HG03097 (cell line): ENCODE measurements around the gene CD300LF.

Experiments
- ATAC-seq: cut with Tn5 transposase; IDR thresholded peaks from one replicate; pipeline ENCODE4 v1.9.1; 2021; ENCODE audit not compliant: unreplicated experiment, low FRiP score

Gene CD300LF

DNA sequence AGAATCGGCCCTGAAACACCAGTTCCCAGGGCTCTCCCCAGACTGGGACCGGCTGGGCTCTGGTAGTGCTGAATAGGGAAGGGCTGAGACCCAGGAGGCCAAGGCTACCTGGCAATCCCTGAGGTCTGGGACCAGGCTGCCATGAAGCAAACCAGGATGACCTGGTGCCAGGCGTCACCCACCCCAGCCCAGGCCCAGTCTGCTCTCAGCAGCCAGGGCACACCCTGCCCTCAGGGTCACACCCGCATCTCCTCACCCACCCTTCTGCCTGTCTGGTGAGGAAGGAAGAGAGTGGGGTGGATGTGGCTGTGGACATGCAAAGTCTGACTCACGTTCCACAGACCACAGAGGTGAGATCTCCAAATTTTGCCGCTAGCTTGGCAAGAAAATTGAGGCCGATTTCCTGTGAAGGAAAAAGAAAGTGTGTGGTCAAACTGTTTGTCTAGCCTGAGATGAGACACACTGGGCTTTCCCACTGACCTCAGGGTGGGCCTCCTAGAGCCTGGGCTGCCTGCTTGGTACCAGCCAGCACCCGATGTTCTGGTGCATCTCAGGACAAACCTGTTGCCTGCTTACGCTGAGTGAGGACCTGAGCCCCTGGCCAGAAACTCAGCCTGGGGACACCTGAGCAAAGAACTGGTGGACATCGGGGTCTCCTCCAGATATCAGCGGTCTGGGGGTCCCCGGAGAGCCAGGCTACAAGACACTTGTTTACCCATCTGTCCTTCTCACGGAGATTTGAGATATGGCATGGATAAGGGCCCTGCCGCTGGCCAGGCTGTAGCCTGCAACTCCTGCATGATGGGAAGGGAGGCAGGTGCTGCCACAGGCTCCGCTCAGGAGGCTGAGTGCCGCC lies 18.0 kb upstream of the CD300LF start:
- ATAC-seq = no peak

DNA sequence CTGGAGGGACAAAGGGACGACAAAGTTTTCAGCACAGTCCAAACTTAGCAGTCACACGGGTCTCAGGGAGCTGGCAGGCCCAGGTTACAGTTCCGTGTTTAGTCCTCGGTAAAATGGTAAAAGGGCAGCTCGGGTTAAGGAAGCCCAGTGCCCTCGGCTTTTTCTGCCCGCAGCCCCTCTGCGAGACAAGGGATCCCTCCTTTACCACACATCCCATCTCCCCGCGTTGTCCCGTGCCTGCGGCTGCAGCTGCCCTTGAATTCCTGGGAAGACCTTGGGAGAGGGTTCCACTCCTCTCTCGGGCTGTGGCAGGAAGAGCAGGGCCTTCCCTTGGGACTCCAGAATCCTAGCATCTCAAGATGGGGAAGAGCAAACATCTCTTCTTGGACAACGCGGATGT lies 17.1 kb upstream of the CD300LF start:
- ATAC-seq = no peak

DNA sequence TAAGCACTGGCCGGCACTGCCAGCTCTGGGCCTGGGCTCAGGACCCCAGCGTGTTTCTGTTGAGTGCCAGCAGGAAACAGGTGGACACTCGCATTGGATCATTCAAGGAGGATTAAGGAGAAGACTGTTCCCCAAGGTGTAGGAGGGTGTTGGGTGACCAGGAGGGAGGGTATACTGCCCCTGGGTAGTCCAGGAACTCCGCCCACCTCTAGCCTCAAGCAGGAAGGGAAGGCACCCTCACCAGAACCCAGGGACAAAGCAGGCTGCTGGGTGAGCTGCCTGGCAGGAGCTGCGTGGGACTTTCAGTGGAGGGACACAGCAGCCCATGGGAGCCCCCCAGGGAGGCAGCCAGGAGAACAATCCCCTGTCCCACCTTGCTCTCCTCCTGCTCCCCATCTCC lies 16.6 kb upstream of the CD300LF start:
- no peak for ATAC-seq

DNA sequence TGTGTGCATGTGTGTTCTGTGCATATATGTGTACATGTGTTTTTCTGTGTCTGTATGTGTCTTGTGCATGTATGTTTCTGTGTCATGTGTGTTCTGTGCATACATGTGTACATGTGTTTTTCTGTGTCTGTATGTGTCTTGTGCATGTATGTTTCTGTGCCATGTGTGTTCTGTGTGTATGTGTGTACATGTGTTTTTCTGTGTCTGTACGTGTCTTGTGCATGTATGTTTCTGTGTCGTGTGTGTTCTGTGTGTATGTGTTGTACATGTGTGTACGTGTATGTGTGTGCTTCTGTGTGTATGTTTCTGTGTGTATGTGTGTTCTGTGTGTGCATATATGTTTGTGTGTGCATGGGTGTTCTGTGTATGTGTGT lies 16.0 kb upstream of the CD300LF start:
- ATAC-seq = no peak

DNA sequence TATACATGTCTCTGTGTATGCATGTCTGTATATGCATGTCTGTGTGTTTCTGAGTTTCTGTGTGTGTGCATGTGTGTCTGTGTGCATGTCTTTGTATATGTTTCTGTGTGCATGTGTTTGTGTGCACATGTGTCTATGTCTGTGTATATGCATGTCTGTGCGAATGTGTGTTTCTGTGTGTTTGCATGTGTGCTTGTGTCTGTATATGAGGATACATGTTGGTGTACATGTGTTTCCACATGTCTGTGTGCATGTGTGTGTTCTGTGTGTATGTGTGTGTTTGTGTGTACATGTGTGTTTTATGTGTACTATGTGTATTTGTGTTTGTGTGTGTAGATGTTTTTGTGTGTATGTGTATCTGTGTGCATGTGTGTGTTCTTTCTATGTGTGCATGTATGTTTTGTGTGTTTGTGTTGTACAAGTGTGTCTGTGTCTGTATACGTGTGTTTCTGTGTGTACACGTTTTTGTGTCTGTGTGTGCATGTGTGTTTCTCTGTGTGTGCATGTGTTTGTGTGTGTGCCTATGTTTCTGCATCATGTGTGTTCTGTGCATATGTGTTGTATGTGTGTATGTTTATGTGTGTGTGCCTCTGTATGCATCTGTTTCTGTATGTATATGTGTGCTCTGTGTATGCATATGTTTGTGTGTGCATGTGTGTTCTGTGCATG lies 15.4 kb upstream of the CD300LF start:
- no peak for ATAC-seq

DNA sequence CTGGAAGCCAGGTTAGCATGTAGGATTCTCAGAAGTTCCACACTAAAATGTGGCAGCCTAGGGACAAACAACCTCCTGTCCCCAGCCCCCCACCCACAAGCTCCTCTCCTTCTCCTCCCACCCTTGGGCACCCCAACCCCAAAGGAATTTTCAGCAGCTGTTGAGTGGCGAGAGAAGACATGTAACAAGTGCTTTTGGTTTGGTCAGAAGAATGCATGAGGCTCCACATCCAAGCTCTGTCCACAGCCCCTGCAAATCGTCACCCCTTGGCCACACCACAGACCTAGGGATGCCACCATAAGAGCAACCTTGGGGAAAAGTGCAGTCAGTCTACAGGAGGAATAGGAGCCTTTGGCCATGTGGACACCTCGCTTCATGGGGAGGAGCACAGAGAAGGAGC lies 12.4 kb upstream of the CD300LF start:
- no peak for ATAC-seq

DNA sequence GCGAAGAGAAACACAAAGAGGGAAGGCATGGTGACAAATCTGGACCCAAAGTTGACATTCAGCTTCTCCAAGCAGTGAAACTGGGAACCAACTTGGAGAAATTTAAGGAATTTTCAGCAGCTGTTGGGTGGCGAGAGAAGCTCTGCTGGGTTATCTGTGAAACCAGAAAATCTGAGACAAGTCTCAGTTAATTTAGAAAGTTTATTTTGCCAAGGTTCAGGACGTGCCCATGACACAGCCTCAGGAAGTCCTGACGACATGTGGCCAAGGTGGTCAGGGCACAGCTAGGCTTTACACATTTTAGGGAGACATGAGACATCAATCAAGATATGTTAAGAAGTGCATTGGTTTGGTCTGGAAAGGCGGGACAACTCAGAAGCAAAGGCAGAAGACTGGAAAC lies 11.2 kb upstream of the CD300LF start:
- ATAC-seq = no peak

DNA sequence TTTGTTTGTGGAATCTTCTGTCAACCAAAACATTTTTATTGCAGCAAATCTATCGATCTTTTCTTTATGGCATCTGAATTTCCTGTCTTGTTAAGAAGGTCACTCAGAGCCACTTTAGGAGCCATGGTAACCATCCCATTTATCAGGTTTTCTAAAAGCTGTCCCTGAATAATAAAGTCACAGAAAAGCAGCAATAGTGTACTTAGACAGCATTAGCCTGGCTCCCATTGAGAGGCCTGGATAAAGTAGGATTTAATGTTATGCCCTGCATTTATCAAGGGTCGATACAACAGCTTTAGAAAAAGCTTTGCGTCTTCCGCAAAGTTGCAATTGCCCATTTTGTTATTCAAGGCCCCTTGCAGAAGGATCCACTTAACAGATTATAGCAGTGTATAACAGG lies 10.1 kb upstream of the CD300LF start:
- ATAC-seq = no peak

DNA sequence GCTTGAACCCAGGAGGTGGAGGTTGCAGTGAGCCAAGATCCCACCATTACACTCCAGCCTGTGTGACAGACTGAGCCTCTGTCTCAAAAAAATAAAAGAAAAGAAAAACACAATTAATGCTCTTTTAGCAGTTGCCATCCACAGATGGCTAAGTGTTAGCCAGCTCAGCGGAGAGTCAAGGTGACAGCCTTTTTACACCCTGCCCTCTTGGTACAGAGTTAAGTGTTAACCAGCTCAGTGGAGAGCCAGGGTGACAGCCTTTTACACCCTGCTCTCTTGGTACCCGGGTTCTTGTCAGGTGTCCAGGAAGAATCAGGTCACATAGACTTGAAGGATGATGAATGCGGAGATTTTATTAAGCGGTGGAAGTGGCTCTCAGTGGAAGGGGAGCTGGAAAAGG lies 7.8 kb upstream of the CD300LF start:
- ATAC-seq = no peak

DNA sequence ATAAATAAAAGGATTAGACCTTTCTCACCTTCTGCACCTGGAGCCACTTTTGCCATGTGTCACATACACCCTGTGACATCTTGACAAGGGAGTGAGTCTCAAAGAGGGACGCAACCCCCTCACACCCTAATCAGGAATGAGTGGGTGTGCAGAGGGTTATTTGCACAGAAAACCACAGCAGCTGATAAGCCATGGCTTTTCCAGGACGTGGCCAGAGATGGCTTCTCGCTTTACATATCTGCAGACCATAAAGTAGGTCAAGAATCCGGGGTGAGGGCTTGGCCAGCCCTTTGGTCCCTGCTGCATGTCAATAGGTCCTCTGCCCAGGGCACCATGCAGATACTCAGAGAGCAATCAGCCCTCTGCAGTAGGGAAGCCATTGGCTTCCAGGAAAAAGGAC lies 2.4 kb upstream of the CD300LF start:
- no peak for ATAC-seq

DNA sequence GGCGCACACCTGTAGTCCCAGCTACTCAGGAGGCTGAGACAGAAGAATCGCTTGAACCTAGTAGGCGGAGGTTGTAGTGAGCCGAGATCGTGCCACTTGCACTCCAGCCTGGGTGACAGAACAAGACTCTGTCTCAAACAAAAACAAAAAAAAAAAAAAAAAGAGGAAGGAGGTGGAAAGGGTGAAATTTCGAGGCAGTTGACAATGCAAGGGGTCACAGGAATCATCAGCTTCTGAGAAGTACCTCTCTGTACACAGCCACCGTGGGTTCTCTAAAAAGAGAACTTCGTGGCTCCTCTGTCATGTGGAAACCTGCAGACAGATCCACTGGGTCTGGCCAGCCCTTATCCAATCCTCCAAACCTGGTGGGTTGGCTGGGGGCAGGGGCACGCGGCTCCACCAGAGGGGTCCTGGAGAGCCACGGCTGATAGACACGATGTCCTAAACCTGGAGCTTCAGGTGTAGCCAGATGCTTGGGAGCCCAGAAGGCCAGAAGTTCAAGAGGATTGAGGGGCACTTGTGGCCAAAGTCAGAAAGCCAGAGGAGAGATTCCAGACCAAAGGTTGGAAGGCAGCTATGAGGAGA lies 540 bp upstream of the CD300LF start:
- no peak for ATAC-seq

DNA sequence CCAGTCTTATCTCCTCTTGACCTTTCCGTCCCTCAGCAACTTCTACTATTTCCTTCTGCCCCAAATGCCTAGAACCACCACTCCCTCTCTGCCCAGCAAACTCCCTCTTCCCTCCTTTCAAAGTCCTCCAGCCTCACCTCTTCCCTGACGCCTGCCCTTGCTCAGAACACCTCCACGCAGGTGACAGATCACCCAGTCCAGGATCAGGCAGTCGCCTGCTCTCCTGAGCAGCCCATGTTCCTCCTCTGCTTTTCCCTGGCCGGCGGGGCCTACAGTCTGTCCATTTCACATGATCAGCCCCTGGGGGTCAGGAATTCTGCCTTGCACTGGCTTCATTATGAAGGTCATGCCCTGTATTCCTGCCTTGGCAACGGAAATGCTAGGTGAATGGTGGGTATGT lies 422 bp downstream of the CD300LF start:
- no peak for ATAC-seq

DNA sequence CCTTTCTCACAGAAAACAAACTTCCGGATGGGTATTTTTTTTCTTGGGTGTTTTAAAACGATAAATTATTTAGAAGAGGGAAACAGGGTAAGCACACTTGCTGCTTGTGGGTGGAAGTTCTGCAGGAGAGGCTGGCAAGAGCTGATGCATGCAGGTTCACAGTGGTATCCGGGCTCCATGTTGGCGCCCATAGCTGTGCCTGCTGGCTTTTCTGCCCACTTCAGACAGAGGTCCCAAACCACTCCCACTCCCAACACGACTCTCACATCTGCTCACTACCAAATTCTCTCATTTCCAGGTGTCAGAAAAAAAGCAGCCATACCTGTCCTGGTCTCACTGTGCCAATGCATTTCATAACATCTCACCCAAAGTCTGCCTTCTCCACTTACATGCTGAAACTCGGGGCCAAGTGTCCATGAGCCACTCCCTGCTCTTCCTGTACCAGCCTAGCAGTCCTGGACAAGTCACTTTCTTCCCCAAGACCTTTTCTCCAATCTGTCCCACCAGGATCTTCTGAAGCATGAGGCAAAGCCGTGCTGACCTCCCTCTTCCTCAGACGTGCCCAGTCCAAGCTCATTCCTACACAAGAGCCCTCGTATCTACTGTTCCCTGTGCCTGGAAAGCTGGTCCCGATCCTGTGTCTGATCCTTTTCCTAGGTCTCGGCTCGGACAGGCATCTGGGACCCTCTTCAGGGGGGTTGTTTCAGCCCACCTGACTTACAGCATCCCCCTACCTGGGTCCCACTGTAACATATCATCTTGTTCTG lies 1.5 kb downstream of the CD300LF start:
- ATAC-seq = no peak

DNA sequence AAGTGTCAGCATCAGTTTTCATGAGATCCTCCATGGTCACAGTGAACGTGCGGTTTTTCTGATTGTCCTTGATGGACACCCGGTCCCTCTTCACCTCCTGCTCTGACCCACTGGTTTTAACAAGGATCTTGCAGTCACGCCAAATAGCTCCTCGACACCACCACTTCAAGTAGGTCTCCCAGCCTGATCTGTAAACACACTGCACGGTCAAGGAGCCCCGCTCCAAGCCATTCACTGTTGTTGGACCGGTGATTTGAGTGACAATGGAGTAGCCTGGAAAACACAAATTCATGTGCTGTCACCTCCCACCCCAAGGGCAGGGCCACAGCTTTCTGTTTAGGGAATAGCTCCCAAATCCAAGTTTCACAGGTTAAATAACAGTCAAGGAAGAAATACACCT lies 8.2 kb downstream of the CD300LF start:
- no peak for ATAC-seq

DNA sequence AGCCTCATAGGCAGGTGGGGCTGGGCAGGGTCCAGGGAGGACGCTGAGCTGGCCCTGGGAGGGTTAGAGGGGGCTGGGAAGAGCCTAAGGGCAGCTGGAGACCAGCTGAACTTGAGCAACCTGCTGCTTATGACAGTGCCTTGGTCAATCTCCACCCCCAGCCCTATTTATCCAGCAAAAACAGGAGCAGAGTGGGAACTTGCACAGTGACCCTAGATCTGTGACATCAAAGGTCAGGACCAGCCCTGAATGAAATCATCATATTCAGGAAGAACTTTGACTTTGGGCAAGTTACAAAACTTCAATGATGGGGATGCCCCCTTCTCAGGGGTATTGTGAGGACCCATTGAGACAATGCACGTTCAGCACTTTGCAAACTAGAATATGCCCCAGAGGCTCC lies 9.4 kb downstream of the CD300LF start:
- ATAC-seq = no peak

DNA sequence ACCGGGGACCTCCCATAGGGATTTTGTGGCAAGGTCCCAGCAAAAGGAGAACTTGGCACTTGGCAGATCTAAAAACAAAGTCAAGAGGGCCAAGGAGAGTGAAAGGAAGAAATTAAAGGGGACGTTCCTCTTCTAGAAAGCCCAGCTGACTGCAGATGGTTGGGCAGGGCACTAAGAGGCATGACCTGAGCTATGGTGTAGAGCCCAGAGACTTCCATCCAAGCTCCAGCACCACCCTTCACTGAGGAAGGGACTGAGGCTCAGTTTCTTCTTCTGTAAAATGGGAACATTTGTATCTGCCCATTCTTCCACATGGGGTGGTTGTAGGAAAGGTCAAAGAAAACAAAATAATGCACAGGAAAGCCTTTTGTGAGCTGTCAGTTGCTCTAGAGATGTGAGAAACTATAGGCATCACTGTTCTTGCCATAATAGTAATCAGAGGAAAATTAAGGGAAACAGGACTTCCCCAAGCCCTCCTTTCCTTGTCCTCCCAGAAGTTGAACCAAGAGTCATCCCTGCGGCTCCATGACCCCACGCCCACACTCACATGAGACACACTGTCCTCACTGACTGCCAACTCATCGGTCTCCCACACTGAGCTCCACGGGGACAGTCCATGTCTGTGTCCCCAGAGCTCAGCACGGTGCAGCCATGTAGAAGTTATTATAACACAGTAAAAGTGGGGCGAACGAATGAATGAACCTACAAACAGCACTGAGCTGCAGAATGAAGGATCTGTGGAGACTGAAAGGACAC lies 10.4 kb downstream of the CD300LF start:
- ATAC-seq = no peak

DNA sequence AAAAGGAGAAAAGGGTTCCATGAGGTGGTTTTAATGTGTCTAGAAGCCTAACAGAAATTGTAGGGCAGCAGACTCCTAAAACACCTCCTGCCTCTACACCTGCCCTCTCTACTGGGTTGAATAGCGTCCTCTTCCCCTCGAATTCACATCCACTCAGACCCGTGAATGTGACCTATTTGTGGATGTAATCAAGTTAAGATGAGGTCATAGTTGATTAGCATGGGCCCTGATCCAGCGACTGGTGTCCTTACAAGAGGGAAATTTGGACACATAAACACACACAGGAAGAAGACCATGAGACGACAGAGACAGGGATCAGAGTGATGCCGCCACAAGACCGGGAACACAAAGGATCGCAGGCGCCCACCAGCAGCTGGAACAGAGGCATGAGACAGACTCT lies 13.5 kb downstream of the CD300LF start:
- ATAC-seq = no peak

DNA sequence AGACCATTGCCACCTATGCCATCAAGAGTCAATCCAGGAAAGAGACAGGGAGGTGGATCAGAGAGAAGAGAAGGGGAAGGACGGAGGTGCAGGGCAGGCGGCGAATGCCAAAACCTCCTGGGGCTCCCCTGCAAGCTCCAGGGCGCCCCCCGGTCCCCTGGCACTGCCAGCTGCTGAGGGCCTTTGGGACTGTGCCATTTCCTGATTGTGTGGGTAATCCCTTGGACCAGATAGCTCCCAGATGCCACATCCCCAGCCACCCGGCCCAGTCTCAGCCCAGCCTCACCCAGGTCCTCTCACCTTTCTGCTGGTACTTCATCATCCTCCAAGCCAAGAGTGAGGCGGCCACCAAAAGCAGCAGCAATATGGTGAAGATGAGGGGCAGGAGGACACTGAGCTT lies 14.7 kb downstream of the CD300LF start:
- ATAC-seq = no peak

DNA sequence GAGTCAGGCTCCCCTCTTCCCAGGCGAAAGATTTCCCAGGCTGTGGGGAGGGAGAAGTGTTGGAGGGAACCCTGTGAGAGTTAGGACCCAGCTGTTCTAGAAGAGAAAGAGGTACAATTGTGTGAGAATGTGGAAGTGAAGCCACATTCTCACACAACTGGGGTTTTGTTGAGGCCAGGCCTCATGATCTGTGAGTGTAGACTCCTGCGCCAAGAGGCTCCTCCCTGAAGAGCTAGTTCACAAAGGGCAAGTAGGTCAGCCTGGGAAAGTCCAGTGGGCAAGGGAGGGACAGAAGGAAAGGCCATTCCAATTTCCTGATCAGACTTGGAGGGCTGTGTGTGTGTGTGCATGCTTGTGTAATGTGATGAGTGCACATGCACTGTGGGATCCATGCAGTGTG lies 15.2 kb downstream of the CD300LF start:
- ATAC-seq = no peak

DNA sequence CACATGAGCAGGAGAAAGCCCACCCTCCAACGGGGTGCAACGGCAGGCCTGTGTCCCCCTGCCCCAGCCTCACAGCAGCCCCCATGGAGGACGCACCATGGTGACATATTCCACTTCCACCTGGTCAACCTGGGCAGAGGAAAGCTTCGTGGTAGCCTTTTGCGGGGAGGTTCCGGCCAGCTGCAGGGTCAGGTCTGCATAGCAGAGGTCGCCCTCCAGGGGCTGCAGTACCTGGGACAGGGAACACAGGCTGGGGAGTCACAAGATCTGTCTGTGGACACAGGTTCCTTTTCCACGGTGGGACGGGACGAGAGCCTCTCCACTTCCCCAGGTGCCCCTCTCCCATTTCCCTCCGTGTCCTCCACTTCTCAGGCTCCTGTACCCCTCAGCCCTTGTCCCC lies 17.1 kb downstream of the CD300LF start:
- ATAC-seq = no peak

DNA sequence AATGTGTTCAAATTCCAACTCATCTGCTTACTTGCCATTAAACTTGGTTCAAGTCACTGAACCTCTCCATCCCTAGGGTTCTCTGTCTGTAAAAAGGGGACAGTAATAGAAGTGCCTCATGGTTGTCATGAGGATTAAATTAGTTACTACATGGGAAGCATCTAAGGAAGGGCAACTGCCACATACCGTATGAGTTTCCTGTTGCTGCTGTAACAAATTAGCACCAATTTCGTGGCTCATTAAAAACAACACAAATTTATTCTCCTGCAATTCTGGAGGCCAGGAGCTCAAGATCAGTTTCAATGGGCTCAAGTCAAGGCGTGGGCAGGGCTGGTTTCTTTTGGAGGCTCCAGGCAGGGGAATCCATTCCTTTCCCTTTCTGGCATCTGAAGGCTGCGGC lies 18.6 kb downstream of the CD300LF start:
- no peak for ATAC-seq
